K562 treated with DMSO at 1 percent for 24 hours (cell line): ENCODE measurements around the gene PRR13. TPM values are rescaled to one million over a fixed set of nuclear protein-coding genes. Genes with fewer than 3 reads are reported as not detected.

Experiments used
- total RNA-seq: library from RNA; unstranded; fragments of 300-600 nt; gene quantifications from 2 replicates; pipeline ENCODE4 v1.2.3, GENCODE V29; 2022; ENCODE audit warnings: low read depth; ENCODE audit not compliant: insufficient read depth

PRR13 gene
- total RNA-seq, result 257 and 263 TPM in 2 replicates

GRCh38 chr12:53441040-53441833, at the start of gene PRR13:
Gene PRR13 (plus strand): TSS chr12:53441734. CDS start chr12:53442715, 981 bp downstream.

GRCh38 chr12:53423597-53423996, 17.9 kb upstream of the PRR13 start, which contains the start of gene AMHR2:
Gene AMHR2 (plus strand): TSS chr12:53423855. CDS start chr12:53423935, 80 bp downstream.

GRCh38 chr12:53451661-53452158, 10.2 kb downstream of the PRR13 start, which contains the start of gene PCBP2:
Gene PCBP2 (plus strand): TSS chr12:53452102. CDS start chr12:53454801, 2,699 bp downstream.

Other genes with a start within 250 kb of the PRR13 start
- 1.4 and 1.6 TPM in 2 replicates for gene ITGB7, start 234.5 kb upstream of the PRR13 start, total RNA-seq
- 5.7 and 8.1 TPM in 2 replicates for gene RARG, start 209.5 kb upstream of the PRR13 start, total RNA-seq
- 35.7 and 41.1 TPM in 2 replicates for gene ESPL1, start 173.4 kb upstream of the PRR13 start, total RNA-seq
- gene PFDN5, start 146.2 kb upstream of the PRR13 start, total RNA-seq, result 578 and 589 TPM in 2 replicates
- gene MYG1, start 142.0 kb upstream of the PRR13 start, total RNA-seq, result 4.4 and 6.6 TPM in 2 replicates
- 76.6 and 87.2 TPM in 2 replicates for gene AAAS, start 120.1 kb upstream of the PRR13 start, total RNA-seq
- gene SP7, start 105.4 kb upstream of the PRR13 start, total RNA-seq, result not detected in 2 replicates
- 28.2 and 29.2 TPM in 2 replicates for gene SP1, start 61.6 kb upstream of the PRR13 start, total RNA-seq
- 44.0 and 52.1 TPM in 2 replicates for gene AMHR2, start 17.9 kb upstream of the PRR13 start, total RNA-seq
- gene PCBP2, start 10.4 kb downstream of the PRR13 start, total RNA-seq, result 966 and 972 TPM in 2 replicates
- gene MAP3K12, start 57.7 kb downstream of the PRR13 start, total RNA-seq, result 1.5 and 4.7 TPM in 2 replicates
- 61.8 and 66.9 TPM in 2 replicates for gene TARBP2, start 59.5 kb downstream of the PRR13 start, total RNA-seq
- not detected in 2 replicates for gene NPFF, start 65.8 kb downstream of the PRR13 start, total RNA-seq
- gene ATF7, start 184.6 kb downstream of the PRR13 start, total RNA-seq, result 9.2 and 11.3 TPM in 2 replicates
- 452 and 456 TPM in 2 replicates for gene ATP5MC2, start 234.3 kb downstream of the PRR13 start, total RNA-seq